Activated CD4-positive, alpha-beta T cell treated with anti-CD3 and anti-CD28 coated beads, Interleukin-2, amount 50 U/mL, for 24 hours (primary cell): ENCODE data around the gene PDLIM3.
"Not testable (repeated sequence)": the region's sequence is repeated elsewhere in the genome, so short reads cannot be mapped to it uniquely, and the experiment has no call there.

Experiments used
- DNase-seq, 2 donors: peaks; one replicate each; pipeline ENCODE4 v3.0.0-alpha.2; 2020; ENCODE audit warnings: low read depth in 1 of 2, low spot score in 1 of 2

PDLIM3 gene, protein sequence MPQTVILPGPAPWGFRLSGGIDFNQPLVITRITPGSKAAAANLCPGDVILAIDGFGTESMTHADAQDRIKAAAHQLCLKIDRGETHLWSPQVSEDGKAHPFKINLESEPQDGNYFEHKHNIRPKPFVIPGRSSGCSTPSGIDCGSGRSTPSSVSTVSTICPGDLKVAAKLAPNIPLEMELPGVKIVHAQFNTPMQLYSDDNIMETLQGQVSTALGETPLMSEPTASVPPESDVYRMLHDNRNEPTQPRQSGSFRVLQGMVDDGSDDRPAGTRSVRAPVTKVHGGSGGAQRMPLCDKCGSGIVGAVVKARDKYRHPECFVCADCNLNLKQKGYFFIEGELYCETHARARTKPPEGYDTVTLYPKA

DNA sequence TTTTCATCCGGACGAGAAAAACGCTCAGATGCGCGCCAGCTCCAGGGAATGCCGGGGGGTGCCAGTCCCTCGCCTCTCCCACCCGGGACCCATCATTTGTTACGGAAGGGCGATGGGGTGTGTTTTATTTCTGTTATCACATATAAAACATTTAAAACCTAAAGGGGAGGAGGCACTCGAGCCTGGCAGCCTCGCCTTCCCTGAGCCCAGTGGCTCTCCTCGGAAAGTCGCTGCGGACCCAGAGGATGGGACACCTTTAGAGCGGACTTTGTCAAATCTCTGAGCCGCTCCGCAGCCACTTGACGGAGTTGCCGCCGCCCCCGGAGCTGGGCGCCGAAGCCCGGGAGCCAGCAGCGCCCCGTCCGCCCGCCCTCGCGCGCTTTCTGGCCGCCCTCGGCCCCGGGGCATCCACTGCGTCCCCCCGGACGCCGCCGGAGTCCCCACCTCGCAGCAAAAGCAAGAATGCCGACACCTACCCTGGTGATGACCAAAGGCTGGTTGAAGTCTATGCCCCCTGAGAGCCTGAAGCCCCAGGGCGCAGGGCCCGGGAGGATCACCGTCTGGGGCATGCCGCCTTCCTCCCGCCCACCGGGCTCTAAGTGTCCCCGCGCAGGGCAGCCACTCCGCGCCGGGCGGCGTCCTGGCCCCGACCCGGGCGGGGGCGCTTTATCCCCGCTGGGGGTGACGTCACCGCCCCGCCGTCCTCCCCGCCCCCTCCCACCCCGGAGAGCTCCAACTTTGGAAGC is at the start of gene PDLIM3:
TSS of gene PDLIM3 (minus strand) at position 642 of the 746 bp plus-strand sequence. CDS start at position 569, 73 bp downstream.
- DNase-seq: no peak

DNA sequence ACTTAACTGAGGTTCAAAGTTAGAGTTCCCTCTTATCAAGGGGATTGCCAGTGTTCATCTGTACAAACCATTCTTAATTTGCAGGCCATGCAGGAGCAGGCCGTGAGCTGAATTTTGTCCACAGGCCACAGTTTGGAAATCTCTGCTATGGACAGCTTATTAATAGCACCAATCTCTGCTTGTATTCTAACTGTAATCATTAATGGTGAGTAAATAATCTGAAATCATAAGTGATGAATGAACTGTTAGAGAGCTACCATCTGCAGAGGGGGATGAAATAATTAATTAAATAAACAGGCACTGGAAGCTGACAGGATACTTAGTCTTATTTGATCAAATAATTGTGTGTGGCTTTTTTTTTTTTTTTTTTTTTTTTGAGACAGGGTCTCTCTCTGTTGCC is 48.5 kb upstream of the PDLIM3 start:
- no peak for DNase-seq

DNA sequence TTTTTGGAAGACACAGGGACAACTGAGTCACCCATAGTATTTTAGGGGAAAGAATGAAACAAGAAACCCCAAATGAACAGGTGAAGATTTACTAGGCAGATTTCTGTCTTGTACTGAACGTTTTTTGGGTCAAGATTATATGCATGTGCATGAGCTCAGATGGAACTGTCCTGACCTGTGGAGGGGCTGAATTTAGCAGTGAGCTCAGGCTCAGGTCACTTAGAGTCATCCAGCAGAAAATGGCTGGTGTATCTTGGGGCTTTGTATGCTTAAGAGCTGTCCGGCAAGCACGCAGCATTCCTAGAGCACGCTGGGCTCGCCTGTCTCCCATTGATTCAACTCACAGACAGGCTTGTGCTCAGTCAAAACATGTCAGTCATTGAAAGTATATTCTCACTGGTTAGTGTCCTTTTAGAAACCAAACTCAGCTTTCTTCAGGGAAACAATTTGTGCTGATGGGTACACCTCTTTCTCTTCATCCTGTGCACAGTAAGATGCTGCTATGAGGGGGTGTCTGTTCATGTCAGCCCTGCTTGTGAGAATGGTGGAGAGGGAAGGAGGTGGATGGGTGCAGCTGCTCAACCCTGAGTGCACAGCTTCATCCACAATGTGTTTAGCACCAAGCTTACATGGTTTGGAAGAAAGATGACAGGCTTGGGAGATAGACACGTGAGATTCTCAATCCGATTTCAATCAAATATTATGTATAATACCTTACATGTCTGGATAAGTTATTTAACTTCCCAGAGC is 47.5 kb upstream of the PDLIM3 start:
- no peak for DNase-seq

DNA sequence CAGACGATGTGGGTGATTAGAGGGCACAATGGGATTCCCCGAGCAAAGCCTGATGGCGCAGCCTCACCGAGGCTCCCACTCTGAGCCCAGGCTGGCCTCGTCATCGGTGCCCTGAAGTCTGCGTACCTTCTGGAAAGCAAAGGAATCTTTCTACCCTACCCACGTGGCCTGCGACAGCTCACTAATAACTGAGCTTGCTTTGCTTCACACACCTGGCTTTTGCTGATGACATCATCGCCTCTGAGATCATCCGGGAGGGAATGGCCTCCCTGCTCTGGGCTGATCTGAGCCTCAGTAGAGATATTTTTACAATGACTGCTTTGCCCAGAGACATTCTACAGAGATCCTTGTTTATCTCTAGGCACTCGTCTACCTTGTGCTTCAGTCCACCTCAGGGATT is 45.4 kb upstream of the PDLIM3 start:
- DNase-seq: no peak

DNA sequence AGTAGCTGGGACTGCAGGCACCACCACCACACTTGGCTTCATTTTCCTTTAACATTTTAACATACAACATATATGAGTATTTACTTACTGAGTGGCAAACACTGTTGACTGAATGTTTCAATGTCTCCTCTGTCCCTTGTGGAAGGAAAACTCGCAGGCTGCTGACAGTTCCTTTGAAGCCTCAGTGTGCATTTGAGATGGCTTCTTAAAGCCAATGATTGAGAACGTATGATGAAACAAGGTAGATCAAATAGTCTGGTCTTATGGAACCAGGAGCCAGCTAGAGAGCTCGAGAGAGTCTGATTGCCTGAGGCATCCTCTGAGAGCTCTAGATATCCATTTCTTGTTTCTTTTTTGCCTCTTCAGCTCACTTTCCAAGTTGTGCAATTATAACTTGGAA is 43.0 kb upstream of the PDLIM3 start:
- DNase-seq: no peak

DNA sequence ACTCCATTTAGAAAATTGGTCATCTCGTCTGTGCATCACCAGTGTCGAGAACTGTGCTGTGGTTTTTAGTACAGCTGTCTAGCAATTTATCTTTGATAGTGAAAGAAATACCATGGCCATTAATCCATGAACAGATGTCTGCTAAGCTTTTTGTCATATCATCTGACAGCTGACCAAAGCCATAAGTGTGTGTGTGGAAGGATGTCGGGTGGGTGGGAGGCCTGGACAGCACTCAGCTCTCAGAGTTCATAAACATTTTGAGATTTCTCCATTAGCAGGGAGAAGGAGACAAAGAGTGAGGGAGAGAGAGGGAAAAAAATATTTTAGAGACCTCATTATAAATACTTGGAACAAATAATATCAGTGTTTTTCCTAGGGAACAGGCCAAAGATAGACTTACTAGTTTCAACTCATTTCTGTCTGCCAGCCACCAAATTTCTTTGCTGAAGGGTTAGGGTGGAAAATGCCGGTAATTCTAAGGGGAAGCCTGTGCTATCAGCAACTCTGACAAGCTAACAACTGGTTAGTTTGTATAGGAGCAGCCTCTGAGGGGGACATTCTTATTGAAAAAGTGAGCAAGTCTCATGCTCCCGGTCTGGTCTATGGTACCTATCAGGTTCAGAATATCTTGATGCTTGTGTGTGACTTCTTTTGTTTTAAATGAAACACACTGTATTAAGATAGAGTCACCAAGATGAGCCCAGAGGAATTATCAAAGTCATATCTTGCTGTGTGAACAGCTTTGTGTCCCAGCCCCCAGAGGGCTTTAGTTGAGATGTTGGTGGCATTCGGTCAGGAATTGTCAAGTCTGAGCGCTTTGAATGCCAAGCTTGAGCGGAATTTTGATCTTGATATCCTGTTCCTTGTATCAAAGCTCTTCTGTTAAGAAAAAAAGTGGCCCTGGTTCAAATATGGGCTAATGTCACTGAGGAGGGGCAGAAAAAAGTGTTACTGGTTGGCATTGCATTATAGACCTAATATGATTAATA is 41.9 kb upstream of the PDLIM3 start:
- DNase-seq: no peak

DNA sequence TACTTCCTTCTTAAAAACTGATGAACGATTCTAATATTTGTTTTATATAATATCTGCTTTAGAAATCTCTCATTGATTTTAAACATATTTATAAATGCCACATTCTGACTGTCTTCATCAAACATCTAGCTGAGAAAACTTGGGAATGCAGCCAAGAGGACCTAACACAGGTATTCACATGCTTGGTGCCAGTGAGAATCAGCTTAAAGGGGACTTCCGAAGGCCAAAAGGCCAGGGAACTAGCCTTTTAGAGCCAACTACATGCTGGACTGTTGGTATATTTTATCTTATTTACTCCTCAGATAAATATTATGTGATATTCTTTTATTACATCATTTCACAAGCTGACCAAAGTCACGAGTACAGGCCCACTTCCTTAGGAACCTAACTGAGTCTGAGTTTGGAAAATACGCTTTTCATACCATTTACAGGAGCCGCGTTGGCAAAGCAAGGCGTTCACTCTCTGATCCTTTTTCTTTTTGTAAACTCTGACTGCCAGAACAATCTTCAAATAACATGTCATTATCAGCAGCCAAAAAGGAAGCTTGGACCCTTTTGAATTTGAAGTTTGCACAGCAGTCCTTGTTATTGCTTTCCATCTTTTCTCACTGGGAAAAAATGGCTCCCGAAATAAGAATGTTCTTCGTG is 41.1 kb upstream of the PDLIM3 start:
- DNase-seq: no peak

DNA sequence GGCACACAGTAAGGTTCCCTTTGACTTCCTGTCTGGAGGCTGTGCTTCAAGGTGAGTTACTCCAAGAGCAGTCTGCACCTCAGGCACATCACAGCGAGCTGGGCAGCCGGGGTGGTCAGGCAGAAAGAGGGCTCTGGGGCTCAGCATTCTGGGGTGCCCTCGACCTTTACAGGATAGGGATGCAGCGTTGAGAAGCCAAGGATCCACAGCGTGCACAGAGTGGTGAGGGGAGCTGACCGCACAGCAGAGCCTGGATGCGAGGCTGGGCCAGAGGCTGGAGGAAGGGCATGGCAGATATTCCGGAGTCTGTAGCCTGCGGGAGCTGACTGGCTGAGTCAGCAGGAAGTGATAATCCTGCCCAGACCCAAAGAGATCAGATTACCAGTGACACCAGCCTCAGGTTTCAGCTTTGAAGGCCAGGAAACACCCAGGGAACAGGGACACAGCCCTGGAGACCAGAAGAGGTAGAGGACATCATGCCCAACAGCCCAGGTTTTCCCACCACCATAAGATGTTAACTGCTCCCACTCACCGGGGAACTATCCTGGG is 38.4 kb upstream of the PDLIM3 start:
- DNase-seq: no peak

DNA sequence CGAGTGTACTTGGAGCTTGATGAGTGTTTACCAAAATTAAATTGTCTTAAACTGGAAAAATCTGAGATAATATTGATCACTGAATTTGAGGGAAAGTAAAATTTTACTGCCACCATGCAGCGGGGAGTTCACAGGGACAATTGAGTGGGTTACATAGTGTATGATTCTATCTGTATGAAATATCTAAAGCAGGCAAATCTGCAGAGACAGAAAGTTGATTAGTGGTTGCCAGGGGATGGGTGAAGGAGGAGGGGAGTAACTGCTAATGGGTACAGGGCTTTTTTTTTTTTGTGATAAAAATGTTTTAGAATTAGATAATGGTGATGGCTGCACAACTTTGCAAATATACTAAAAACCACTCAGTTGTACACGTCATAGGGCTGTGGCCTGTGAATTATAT is 35.4 kb upstream of the PDLIM3 start:
- no peak for DNase-seq

DNA sequence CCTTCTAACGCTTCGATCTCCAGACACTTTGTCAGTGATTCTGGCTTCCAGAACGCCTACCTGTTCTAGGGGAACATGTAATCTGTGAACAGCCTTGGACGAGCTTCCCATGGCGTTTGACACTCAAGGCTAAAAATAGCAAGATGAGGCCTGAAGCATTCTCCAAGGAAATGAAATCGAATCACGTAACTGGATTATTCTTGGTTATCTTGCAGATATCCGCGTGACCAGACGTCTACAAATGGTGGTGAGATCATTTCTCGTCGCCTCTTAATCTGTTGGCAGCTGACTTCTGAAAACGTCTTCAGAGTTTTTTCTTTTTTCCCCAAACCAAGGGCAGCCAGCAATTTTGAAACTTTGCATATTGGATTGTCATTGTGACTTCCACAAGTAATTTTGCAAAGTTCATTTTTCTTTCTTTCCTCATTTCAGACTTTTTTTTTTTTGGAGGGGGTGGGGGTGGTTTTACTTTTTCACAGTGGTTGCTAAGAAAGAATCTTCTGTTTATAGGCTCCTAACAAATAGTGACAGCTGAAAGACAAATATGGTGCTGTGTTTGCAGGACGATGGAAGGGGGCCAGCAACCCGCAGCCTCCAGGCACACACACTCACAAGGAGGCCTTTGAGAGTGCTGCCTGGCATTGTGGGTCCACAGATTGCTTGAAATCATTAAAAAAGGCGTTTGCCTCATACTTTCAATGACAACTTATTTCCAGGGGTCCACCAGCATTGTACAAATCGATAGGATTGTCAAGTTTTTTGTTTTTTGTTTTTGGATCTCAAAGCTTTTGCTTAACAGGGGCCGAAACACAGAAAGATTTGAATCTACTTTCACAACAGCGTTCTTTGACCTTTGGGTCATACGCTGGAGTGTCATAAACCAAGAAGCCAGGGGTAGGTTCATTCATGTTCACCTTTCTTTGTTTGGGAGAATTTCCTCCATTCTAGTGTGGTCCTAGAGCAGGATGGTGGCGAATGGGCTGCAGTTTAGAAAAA is 32.4 kb upstream of the PDLIM3 start:
- DNase-seq: no peak

DNA sequence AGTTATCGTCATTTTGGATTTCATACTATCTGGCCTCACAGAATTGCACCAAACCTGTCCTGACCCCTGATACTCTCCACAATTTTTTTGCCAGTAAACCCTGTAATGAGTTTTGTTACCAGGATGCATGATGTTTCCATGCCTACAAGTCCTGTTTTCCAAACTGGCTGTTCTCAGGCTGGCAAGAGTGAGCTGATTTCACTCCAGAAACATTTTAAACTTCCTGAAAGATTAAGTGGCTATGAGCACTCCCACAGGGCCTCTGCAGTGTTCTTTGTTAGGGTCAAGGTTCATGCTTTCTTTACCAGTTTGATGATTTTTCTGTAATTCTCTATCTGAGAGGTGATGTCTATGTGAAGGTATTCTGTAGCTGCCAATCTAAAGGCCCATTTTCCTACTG is 31.7 kb upstream of the PDLIM3 start:
- DNase-seq: no peak

DNA sequence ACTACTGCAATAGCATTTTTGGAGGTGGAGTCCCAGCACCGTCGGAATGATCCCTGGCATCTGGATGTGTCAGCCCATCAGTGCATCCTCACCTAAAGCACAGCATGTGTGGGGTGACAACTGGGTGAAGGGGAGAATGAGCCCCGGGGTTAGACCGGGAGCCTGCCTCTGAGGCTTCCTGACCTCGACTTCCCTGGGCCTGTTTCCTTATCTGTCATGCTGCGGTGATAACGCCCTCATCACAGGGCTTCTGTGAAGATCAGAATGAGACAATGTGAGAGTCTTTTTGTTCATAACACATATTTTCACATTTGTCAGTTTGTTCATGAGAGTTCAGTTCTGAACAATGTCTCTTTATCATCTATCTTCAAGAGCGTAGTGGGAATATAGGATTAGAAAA is 31.1 kb upstream of the PDLIM3 start:
- DNase-seq: no peak

DNA sequence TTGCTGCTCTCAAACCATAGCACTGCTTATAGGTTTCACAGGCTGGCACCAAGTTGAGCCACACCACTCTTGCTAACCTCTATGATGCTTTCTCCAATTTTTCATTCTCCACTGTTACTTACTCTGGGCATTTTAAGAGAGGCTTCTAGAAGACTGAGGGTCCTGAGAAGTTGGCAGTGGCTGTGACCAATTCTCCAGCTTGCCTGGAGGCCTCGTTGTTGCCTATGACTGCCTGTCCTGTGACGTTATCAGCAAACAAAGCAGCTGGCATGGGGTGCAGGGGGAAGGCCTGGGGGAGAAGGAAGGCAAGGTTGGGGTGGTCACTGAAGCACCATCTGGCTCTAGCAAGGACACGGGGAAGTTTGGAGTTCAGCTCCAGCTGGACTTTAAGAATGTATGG is 30.4 kb upstream of the PDLIM3 start:
- no peak for DNase-seq

DNA sequence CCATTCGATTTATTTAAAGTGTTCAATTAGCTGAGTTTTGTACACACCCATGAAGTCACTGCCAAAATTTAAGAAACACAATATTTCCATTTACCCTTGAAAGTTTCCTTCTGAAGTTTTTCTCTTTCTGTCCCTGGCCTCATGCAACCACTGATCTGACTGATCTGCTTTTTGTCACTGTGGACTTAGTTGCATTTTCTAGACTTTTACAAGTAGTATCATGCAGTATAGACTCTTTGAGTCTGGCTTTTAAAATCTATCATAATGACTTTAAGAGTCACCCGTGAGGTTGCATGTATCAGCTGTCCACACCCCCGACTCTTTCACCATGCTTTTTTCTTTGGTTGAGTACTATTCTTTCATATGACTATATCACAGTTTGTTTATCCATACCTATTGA is 29.0 kb upstream of the PDLIM3 start:
- no peak for DNase-seq

DNA sequence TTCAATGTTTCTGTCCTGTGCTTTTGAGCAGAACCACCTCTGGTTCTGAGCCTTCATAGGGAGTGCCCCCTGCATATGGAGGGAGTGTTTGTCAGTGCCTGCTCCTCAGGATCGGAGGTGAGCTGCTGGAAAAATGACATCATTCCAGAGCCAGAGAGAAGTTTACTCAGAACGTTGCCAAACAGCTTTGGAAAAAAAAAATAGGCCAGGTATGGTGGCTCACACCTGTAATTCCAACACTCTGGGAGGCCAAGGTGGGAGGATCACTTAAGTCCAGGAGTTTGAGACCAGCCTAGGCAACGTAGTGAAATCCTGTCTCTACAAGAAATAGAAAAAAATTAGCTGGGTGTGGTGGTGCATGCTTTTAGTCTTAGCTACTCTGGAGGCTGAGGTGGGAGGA is 27.2 kb upstream of the PDLIM3 start:
- DNase-seq: no peak

DNA sequence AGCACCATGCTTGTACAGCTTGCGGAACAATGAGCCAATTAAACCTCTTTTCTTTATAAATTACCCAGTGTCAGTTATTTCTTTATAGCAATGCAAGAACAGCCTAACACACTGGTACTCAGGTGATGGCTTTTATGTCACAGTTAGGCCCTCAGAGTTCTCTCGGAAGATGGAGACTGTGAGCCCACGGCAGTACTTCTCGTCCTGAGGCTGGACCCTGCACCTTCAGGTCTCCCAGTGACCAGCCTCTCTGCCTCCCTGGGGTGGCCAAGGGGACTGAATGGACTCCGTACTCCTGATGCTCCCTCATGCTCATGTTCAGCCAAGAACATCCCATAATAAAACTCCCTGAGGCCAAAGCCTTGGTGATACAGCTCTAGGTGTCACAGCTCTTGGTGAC is 25.0 kb upstream of the PDLIM3 start:
- DNase-seq: no peak

DNA sequence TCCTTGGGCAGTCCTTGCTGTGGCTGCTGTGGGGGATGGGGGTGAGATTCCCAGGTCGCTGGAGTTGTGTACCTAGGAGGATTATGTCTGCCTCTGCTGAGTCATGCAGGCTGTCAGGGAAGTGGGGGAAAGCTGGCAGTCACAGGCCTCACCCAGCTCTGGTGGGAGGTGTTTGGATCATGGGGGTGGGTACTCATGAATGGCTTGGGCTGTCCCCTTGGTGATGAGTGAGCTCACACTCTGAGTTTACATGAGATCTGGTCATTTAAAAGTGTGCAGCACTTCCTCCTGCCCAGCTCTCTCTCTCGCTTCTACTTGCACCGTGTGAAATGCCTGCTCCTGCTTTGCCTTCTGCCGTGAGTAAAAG is 24.6 kb upstream of the PDLIM3 start:
- DNase-seq: no peak

DNA sequence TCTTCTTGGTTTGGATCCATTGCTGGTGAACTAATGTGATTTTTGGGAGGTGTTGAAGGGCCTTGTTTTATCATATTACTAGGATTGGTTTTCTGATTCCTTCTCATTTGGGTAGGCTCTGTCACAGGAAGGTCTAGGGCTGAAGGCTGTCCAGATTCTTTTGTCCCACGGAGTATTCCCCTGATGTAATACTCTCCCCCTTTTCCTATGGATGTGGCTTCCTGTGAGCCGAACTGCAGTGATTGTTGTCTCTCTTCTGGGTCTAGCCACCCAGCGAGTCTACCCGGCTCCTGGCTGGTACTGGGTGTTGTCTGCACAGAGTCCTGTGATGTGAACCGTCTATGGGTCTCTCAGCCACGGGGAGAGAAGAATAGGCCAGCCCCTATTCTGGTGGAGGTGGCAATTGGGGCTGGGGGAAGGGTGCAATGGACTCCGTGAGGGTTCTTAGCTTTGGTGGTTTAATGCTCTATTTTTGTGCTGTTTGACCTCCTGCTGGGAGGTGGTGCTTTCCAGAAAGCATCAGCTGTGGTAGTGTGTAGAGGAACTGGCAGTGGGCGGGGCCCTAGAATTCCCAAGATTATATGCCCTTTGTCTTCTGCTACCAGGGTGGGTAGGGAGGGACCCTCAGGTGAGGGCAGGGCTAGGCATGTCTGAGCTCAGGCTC is 24.1 kb upstream of the PDLIM3 start:
- not testable (repeated sequence) for DNase-seq
